ENCODE measurements around the gene PCYT2.
A peak's percentile ranks its signal among the peaks of the same experiment; 100 is the strongest.

Gene PCYT2

GRCh38 chr17:81912441-81913309, 1.5 kb upstream of the PCYT2 start:
- no peak for DNase-seq

- DNase-seq, result no peak
These were observed 770 bp upstream of the PCYT2 start for GRCh38 chr17:81911969-81912368.

GRCh38 chr17:81910840-81911276, 341 bp downstream of the PCYT2 start:
- no peak for DNase-seq

GRCh38 chr17:81909966-81910839, 996 bp downstream of the PCYT2 start:
- DNase-seq, result peak; percentile 49

- no peak for DNase-seq
These were observed 2.0 kb downstream of the PCYT2 start for GRCh38 chr17:81909231-81909630.

GRCh38 chr17:81908793-81909192, 2.4 kb downstream of the PCYT2 start:
- no peak for DNase-seq

GRCh38 chr17:81907219-81908145, 3.7 kb downstream of the PCYT2 start:
- DNase-seq, result no peak

- no peak for DNase-seq
These were observed 4.6 kb downstream of the PCYT2 start for GRCh38 chr17:81906476-81907218.

- DNase-seq, result no peak
These were observed 5.2 kb downstream of the PCYT2 start for GRCh38 chr17:81905993-81906392.

GRCh38 chr17:81905424-81905875, 5.7 kb downstream of the PCYT2 start:
- no peak for DNase-seq

- no peak for DNase-seq
These were observed 6.4 kb downstream of the PCYT2 start for GRCh38 chr17:81904600-81905423.

GRCh38 chr17:81903896-81904599, 7.2 kb downstream of the PCYT2 start:
- DNase-seq, result no peak

GRCh38 chr17:81903415-81903831, 7.8 kb downstream of the PCYT2 start:
- no peak for DNase-seq

GRCh38 chr17:81902653-81903414, 8.4 kb downstream of the PCYT2 start:
- no peak for DNase-seq

GRCh38 chr17:81902023-81902652, 9.1 kb downstream of the PCYT2 start, which contains the start of gene NPB:
TSS of gene NPB (plus strand) at chr17:81902238. CDS start at chr17:81902278, 40 bp downstream.
- peak; percentile 50 for DNase-seq

- DNase-seq, result no peak
These were observed 9.8 kb downstream of the PCYT2 start for GRCh38 chr17:81901167-81902022.

GRCh38 chr17:81900181-81900820, 10.9 kb downstream of the PCYT2 start:
- DNase-seq, result no peak
